ENCODE measurements around the gene RECK. TPM values are rescaled to one million over a fixed set of nuclear protein-coding genes. Genes with fewer than 3 reads are reported as not detected.
A peak's percentile ranks its signal among the peaks of the same experiment; 100 is the strongest.
"Not testable (repeated sequence)": the region's sequence is repeated elsewhere in the genome, so short reads cannot be mapped to it uniquely, and the experiment has no call there.

Gene RECK
- total and polyA plus RNA-seq, 7 donors = 1.4 to 8.0 (median 2.0) TPM

- H3K27ac ChIP-seq = no peak overlapping the region
- H3K27me3 ChIP-seq (ENCODE audit: insufficient read depth in 3 of 3, low read length in 2 of 3) = no peaks in the 10 kb centered on the region
- peaks cover 4% of the 10 kb centered on the region for H3K9me3 ChIP-seq
- H3K4me1 ChIP-seq = peaks cover 3% of the 10 kb centered on the region
- DNase-seq = no peak
- intact Hi-C loops (cut with DNase I) = no loop called here
- 64 to 66% (median 65%) methylated on average over 9 of the region's 9 CpGs for WGBS, 3 donors
- H3K4me3 ChIP-seq = no peak overlapping the region
- no peak for ATAC-seq
- no peaks in the 10 kb centered on the region for H3K36me3 ChIP-seq (ENCODE audit: insufficient read depth in 1 of 2, low read depth in 1 of 2)
- no peak for TF ChIP-seq CTCF (IDR thresholded peaks at IDR 0.05)
These were observed 117.0 kb downstream of the RECK start for GRCh38 chr9:36153746-36154145.

- TF ChIP-seq CTCF (IDR thresholded peaks at IDR 0.05) = no peak
- intact Hi-C loops (cut with DNase I) = no loop called here
- peaks cover 4% of the 10 kb centered on the region for H3K9me3 ChIP-seq
- H3K27me3 ChIP-seq (ENCODE audit: insufficient read depth in 3 of 3, low read length in 2 of 3) = no peaks in the 10 kb centered on the region
- H3K27ac ChIP-seq = peak overlapping the region; percentile 53
- no peak overlapping the region for H3K4me3 ChIP-seq
- ATAC-seq (peak in 2 of 4 donors; percentile 29 to 39), DNase-seq (peak in 1 of 2 donors; percentile 41)
- 17 to 33% (median 22%) methylated on average over 11 of the region's 11 CpGs for WGBS, 3 donors
- H3K36me3 ChIP-seq (ENCODE audit: insufficient read depth in 1 of 2, low read depth in 1 of 2) = no peaks in the 10 kb centered on the region
- H3K4me1 ChIP-seq = peaks cover 3% of the 10 kb centered on the region
These were observed 117.7 kb downstream of the RECK start for GRCh38 chr9:36154331-36154952.

- no peak for TF ChIP-seq CTCF (IDR thresholded peaks at IDR 0.05)
- Histone ChIP-seq H3K36me3 (ENCODE audit: insufficient read depth in 1 of 2, low read depth in 1 of 2) (no peaks in the 10 kb centered on the region), H3K4me3 (no peak overlapping the region), H3K4me1 (no peaks in the 10 kb centered on the region), H3K9me3 (peaks cover 4% of the 10 kb centered on the region), H3K27me3 (ENCODE audit: insufficient read depth in 3 of 3, low read length in 2 of 3) (no peaks in the 10 kb centered on the region), H3K27ac (no peak overlapping the region)
- DNase-seq (no peak), ATAC-seq (no peak)
- intact Hi-C loops (cut with DNase I) = no loop called here
- 90 to 98% (median 98%) methylated on average over 6 of the region's 6 CpGs for WGBS, 3 donors
These were observed 119.4 kb downstream of the RECK start for GRCh38 chr9:36156116-36156515.

- no peak for TF ChIP-seq CTCF (IDR thresholded peaks at IDR 0.05)
- no peaks in the 10 kb centered on the region for H3K4me1 ChIP-seq
- peaks cover 4% of the 10 kb centered on the region for H3K9me3 ChIP-seq
- no peak overlapping the region for H3K4me3 ChIP-seq
- intact Hi-C loops (cut with DNase I) = no loop called here
- peaks cover 0 to under 1% (median 0%) of the 10 kb centered on the region in 3 donors for H3K27me3 ChIP-seq (ENCODE audit: insufficient read depth in 3 of 3, low read length in 2 of 3)
- H3K27ac ChIP-seq = peak overlapping the region; percentile 53
- H3K36me3 ChIP-seq (ENCODE audit: insufficient read depth in 1 of 2, low read depth in 1 of 2) = no peaks in the 10 kb centered on the region
- DNase-seq (no peak), ATAC-seq (peak in 1 of 4 donors; percentile 44)
- 44 to 68% (median 49%) methylated on average over 2 of the region's 2 CpGs for WGBS, 3 donors
These were observed 121.4 kb downstream of the RECK start for GRCh38 chr9:36158122-36158521.

GRCh38 chr9:36158917-36159316, 122.2 kb downstream of the RECK start:
- DNase-seq (no peak), ATAC-seq (peak in 1 of 4 donors; percentile 34)
- Histone ChIP-seq H3K9me3 (peaks cover 4% of the 10 kb centered on the region), H3K4me3 (no peak overlapping the region), H3K4me1 (peaks cover 2% of the 10 kb centered on the region), H3K27ac (peak overlapping the region; percentile 53), H3K27me3 (ENCODE audit: insufficient read depth in 3 of 3, low read length in 2 of 3) (peaks cover 0 to 8% (median 0%) of the 10 kb centered on the region in 3 donors), H3K36me3 (ENCODE audit: insufficient read depth in 1 of 2, low read depth in 1 of 2) (no peaks in the 10 kb centered on the region)
- intact Hi-C loops (cut with DNase I) = no loop called here
- no peak for TF ChIP-seq CTCF (IDR thresholded peaks at IDR 0.05)
- 52 to 66% (median 59%) methylated on average over 7 of the region's 7 CpGs for WGBS, 3 donors

GRCh38 chr9:36159509-36159908, 122.8 kb downstream of the RECK start:
- WGBS, 3 donors = 81 to 86% (median 84%) methylated on average over 4 of the region's 4 CpGs
- H3K27me3 ChIP-seq (ENCODE audit: insufficient read depth in 3 of 3, low read length in 2 of 3); H3K4me3 ChIP-seq; H3K4me1 ChIP-seq; H3K27ac ChIP-seq; H3K36me3 ChIP-seq (ENCODE audit: insufficient read depth in 1 of 2, low read depth in 1 of 2); ATAC-seq; DNase-seq; H3K9me3 ChIP-seq; intact Hi-C loops (cut with DNase I): not testable (repeated sequence)

- not testable (repeated sequence) for H3K27me3 ChIP-seq (ENCODE audit: insufficient read depth in 3 of 3, low read length in 2 of 3); ATAC-seq; H3K9me3 ChIP-seq; H3K4me3 ChIP-seq; DNase-seq; H3K27ac ChIP-seq; H3K36me3 ChIP-seq (ENCODE audit: insufficient read depth in 1 of 2, low read depth in 1 of 2); H3K4me1 ChIP-seq
- intact Hi-C loops (cut with DNase I) = loop anchor here in 1 of 2 donors (5.0 kb wide), 1 partner anchor 58 kb away; no protein-coding TSS in a partner anchor
- 69 to 92% (median 72%) methylated on average over 11 of the region's 11 CpGs for WGBS, 3 donors
These were observed 123.4 kb downstream of the RECK start for GRCh38 chr9:36160126-36160525.

Data from psoas muscle (tissue), 8 donors.